Endothelial cell of umbilical vein (primary cell): ENCODE measurements around the gene TMTC4. TPM values are rescaled to one million over a fixed set of nuclear protein-coding genes. Genes with fewer than 3 reads are reported as not detected.

Experiments used
- BruUV-seq: library from RNA; stranded (reverse); fragments of 400-500 nt; replicated peaks from 2 replicates; lab custom pipeline; 2021; lab: Mats Ljungman, UMichigan
- CTCF ChIA-PET: fragments of 300-600, 350-600 bp; sonication (Branson Sonifier 250); formaldehyde crosslinking; loops from one replicate; lab custom pipeline; 2021; ENCODE audit warnings: antibody characterized with exemption, inconsistent platforms; lab: Charles Lee
- POLR2A ChIA-PET: fragments of 300-600, 350-600 bp; sonication (Branson Sonifier 250); formaldehyde crosslinking; loops from one replicate; lab custom pipeline; 2021; ENCODE audit warnings: antibody characterized with exemption, inconsistent platforms; lab: Charles Lee
- DNase-seq: peaks from one replicate; pipeline ENCODE4 v3.0.0-alpha.2; 2011; ENCODE audit warnings: low read depth, low spot score
- FAIRE-seq: peaks from 2 replicates; lab custom pipeline; 2011; peaks lifted over from hg19 to GRCh38; lab: Jason Lieb, UNC
- H2AFZ ChIP-seq: 2 replicates; pipeline ENCODE4 v1.6.0; 2012; ENCODE audit warnings: low read depth, low read length, control low read depth, inconsistent platforms
- H3K27ac ChIP-seq: 2 replicates; pipeline ENCODE4 v1.5.1; 2011; ENCODE audit warnings: low read depth, mild to moderate bottlenecking, control low read depth, low read length, moderate library complexity; ENCODE audit not compliant: insufficient read depth
- H3K27me3 ChIP-seq, 2 experiments: 2 replicates each; pipeline versions ENCODE4 v1.6.0 to v1.6.1; 2011; ENCODE audit warnings: low read length in 2 of 2, mixed read lengths in 1 of 2; ENCODE audit not compliant: control insufficient read depth in 2 of 2, insufficient read depth in 2 of 2
- H3K36me3 ChIP-seq, 2 experiments: 2 replicates in 1 of 2; 3 replicates in 1 of 2; pipeline ENCODE4 v1.5.1; 2011; ENCODE audit warnings: low read length in 2 of 2, mild to moderate bottlenecking in 1 of 2, moderate library complexity in 1 of 2; ENCODE audit not compliant: control insufficient read depth in 2 of 2, insufficient read depth in 2 of 2; ENCODE audit errors: extremely low read depth in 1 of 2
- H3K4me1 ChIP-seq: 3 replicates; pipeline ENCODE4 v1.5.1; 2011; ENCODE audit warnings: mild to moderate bottlenecking, low read length; ENCODE audit not compliant: control insufficient read depth, insufficient read depth; ENCODE audit errors: extremely low read depth
- H3K4me2 ChIP-seq: 2 replicates; pipeline ENCODE4 v1.6.1; 2011; ENCODE audit warnings: low read length, control low read depth, mixed read lengths; ENCODE audit not compliant: insufficient read depth
- H3K4me3 ChIP-seq, 3 experiments: fragments of 200-600 bp in 1 of 3; sonication (generic), shearing (Covaris generic) in 1 of 3; replicated peaks in 1 of 3; 2 replicates each; pipeline ENCODE4 v1.5.1; 2011 to 2016; ENCODE audit warnings: control low read depth in 3 of 3, low read length in 3 of 3, mild to moderate bottlenecking in 2 of 3, inconsistent platforms in 1 of 3, low read depth in 1 of 3, moderate library complexity in 1 of 3; ENCODE audit not compliant: insufficient read depth in 1 of 3
- H3K79me2 ChIP-seq: 2 replicates; pipeline ENCODE4 v1.6.0; 2012; ENCODE audit warnings: low read length, inconsistent platforms; ENCODE audit not compliant: control insufficient read depth, insufficient read depth
- H3K9ac ChIP-seq: replicated peaks from 2 replicates; pipeline ENCODE3; 2011; ENCODE audit warnings: low read length, control low read depth; ENCODE audit not compliant: insufficient read depth; ENCODE audit errors: extremely low read depth
- H3K9me1 ChIP-seq: replicated peaks from 3 replicates; pipeline ENCODE4 v1.6.0; 2011; ENCODE audit warnings: mild to moderate bottlenecking, low read length; ENCODE audit not compliant: control insufficient read depth, insufficient read depth; ENCODE audit errors: extremely low read depth
- H3K9me3 ChIP-seq: replicated peaks from 2 replicates; pipeline ENCODE4 v1.5.1; 2012; ENCODE audit warnings: low read length, inconsistent platforms; ENCODE audit not compliant: control insufficient read depth, insufficient read depth
- H4K20me1 ChIP-seq: replicated peaks from 2 replicates; pipeline ENCODE3; 2011; ENCODE audit warnings: mild to moderate bottlenecking, low read length; ENCODE audit not compliant: control insufficient read depth, insufficient read depth; ENCODE audit errors: extremely low read depth
- CTCF ChIP-seq, 2 donors: IDR thresholded peaks; 1 replicate in 1 of 2; 2 replicates in 1 of 2; pipeline ENCODE4 v1.5.1; 2011; ENCODE audit warnings: low read length in 2 of 2, mild to moderate bottlenecking in 2 of 2, moderate library complexity in 2 of 2, control low read depth in 1 of 2, inconsistent platforms in 1 of 2, low read depth in 1 of 2; ENCODE audit not compliant: insufficient read depth in 1 of 2; ENCODE audit errors: extremely low read depth in 1 of 2
- EZH2 ChIP-seq: IDR thresholded peaks from 2 replicates; pipeline ENCODE4 v1.6.1; 2012; ENCODE audit warnings: borderline replicate concordance, low read depth, mild to moderate bottlenecking, moderate library complexity, low read length, inconsistent platforms; ENCODE audit not compliant: severe bottlenecking
- FOS ChIP-seq: IDR thresholded peaks from 2 replicates; pipeline ENCODE4 v1.6.1; 2011; ENCODE audit warnings: mild to moderate bottlenecking, low read length, moderate library complexity, borderline replicate concordance; ENCODE audit not compliant: insufficient read depth
- GATA2 ChIP-seq: IDR thresholded peaks from 2 replicates; pipeline ENCODE4 v1.7.0; 2011; ENCODE audit warnings: low read depth, mild to moderate bottlenecking, moderate library complexity, mixed read lengths, low read length; ENCODE audit not compliant: insufficient read length, insufficient read depth
- JUN ChIP-seq: IDR thresholded peaks from 2 replicates; pipeline ENCODE4 v1.6.1; 2011; ENCODE audit warnings: borderline replicate concordance, low read depth; ENCODE audit not compliant: insufficient read length, insufficient read depth
- MAX ChIP-seq: IDR thresholded peaks from 2 replicates; pipeline ENCODE4 v1.6.1; 2011; ENCODE audit not compliant: insufficient read depth, insufficient read length
- MYC ChIP-seq: IDR thresholded peaks from one replicate; pipeline ENCODE4 v1.6.1; 2011; ENCODE audit warnings: mild to moderate bottlenecking, low read depth, low read length
- POLR2A ChIP-seq: IDR thresholded peaks from 2 replicates; pipeline ENCODE4 v1.6.1; 2012; ENCODE audit warnings: low read depth, mild to moderate bottlenecking, control low read depth, low read length
- POLR2AphosphoS5 ChIP-seq: IDR thresholded peaks from 2 replicates; pipeline ENCODE4 v1.6.1; 2012; ENCODE audit warnings: low read depth, mild to moderate bottlenecking, control low read depth, low read length, moderate library complexity; ENCODE audit not compliant: insufficient read depth
- dilution Hi-C: fragments of 300-500 bp; cut with MboI; formaldehyde crosslinking; loops from one replicate; pipeline ENCODE4 v1.15.0; 2019; ENCODE audit warnings: low sequenced_read_pairs; ENCODE audit not compliant: extremely low pct_ligation_motif_present
- intact Hi-C: fragments of 100-400 bp; cut with micrococcal nuclease; formaldehyde crosslinking; loops from one replicate; pipeline ENCODE4 v1.10.0; 2022
- polyA plus RNA-seq, 4 experiments: library from polyadenylated mRNA; depleted of rRNA in 3 of 4; stranded (reverse) in 3 of 4; unstranded in 1 of 4; fragments of >200 nt; gene quantifications; 2 replicates each; pipeline versions ENCODE4 v1.2.1 to v1.2.3, GENCODE V29; 2011 to 2012; ENCODE audit warnings: missing spikeins in 1 of 4
- total RNA-seq: library from RNA; stranded (reverse); gene quantifications from 2 replicates; pipeline ENCODE4 v1.2.3, GENCODE V29; 2021

TMTC4 gene
- total and polyA plus RNA-seq, 2 donors (not counting 3 experiments of a cell fraction or from before 2014, with no cell fraction given) = 24.6 to 31.9 TPM

DNA sequence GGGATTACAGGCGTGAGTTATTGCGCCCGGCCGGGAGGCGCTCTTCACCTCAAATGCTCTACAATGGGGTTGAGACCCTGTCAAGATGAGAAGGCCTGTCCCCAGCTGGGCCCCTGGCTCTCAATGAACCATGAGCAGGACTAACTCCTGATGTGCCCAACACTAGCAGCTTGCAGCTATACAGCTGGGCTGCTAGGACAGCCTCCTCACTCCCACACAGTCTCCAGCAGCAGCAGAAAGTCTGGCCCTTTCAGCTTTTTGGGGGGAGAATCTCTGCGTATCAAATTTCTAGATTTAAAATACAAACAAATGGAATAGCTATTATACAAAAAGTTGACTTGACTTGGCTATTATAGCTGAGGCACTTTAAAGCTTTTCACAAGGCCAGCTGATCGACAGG lies 30.2 kb downstream of the TMTC4 start:
- H3K4me1 ChIP-seq = no peaks in the 10 kb centered on the region
- BruUV-seq = no TSS peak

GRCh38 chr13:100637796-100638195 lies 36.8 kb downstream of the TMTC4 start:
- FAIRE-seq = no peak
- Histone ChIP-seq H3K27me3 (no peaks in the 10 kb centered on the region), H3K9me1 (no peaks in the 10 kb centered on the region), H3K9me3 (no peaks in the 10 kb centered on the region), H3K4me3 (no peak overlapping the region), H3K27ac (no peak overlapping the region), H3K36me3 (peaks cover 22 to 23% of the 10 kb centered on the region in 2 experiments), H3K9ac (no peak overlapping the region), H4K20me1 (no peaks in the 10 kb centered on the region), H3K4me2 (no peak overlapping the region), H3K79me2 (no peaks in the 10 kb centered on the region), H3K4me1 (no peaks in the 10 kb centered on the region), H2AFZ (no peak overlapping the region)
- POLR2A ChIA-PET = no interaction called here
- dilution Hi-C loops = no loop called here
- intact Hi-C loops = no loop called here
- CTCF ChIA-PET = interaction anchor here (2.0 kb wide), 1 partner anchor 12 kb away, joined by 5 read pairs; no protein-coding TSS in a partner anchor
- DNase-seq = no peak
- no TSS peak for BruUV-seq
- TF ChIP-seq POLR2AphosphoS5 = no peak
- no peak for TF ChIP-seq MYC
- TF ChIP-seq CTCF (IDR thresholded peaks at IDR 0.05; ENCODE audit: extremely low read depth in 1 of 2, insufficient read depth in 1 of 2, low read depth in 1 of 2, low read length in 2 of 2) = no peak
- no peak for TF ChIP-seq JUN
- TF ChIP-seq MAX = no peak
- no peak for TF ChIP-seq GATA2
- no peak for TF ChIP-seq EZH2
- TF ChIP-seq POLR2A = no peak
- no peak for TF ChIP-seq FOS

More for the DNA sequence above, 30.2 kb downstream of the TMTC4 start:
- H3K27ac ChIP-seq = no peak overlapping the region
- POLR2A ChIA-PET = no interaction called here
- peaks cover 2 to 8% of the 10 kb centered on the region in 2 experiments for H3K36me3 ChIP-seq
- no peak for TF ChIP-seq MYC
- no peak overlapping the region for H3K9ac ChIP-seq
- intact Hi-C loops = no loop called here
- dilution Hi-C loops = no loop called here
- CTCF ChIA-PET = interaction anchor here (1.0 to 1.5 kb wide), 3 partner anchors 11 to 71 kb away, joined by 4 to 5 read pairs (median 5); partner anchors contain the start of gene TMTC4
- H4K20me1 ChIP-seq = no peaks in the 10 kb centered on the region
- H3K9me3 ChIP-seq = no peaks in the 10 kb centered on the region
- H3K27me3 ChIP-seq = no peaks in the 10 kb centered on the region
- H3K9me1 ChIP-seq = no peaks in the 10 kb centered on the region
- DNase-seq (no peak), FAIRE-seq (no peak)
- H3K79me2 ChIP-seq = no peaks in the 10 kb centered on the region
- H3K4me2 ChIP-seq = no peak overlapping the region
- H3K4me3 ChIP-seq = no peak overlapping the region
- no peak overlapping the region for H2AFZ ChIP-seq
